Fibroblast of skin of back (primary cell): ENCODE results near the gene ZNF830. TPM values are rescaled to one million over a fixed set of nuclear protein-coding genes. Genes with fewer than 3 reads are reported as not detected.
"Not testable (repeated sequence)": the region's sequence is repeated elsewhere in the genome, so short reads cannot be mapped to it uniquely, and the experiment has no call there.

ENCODE experiments used
- DNase-seq: peaks from one replicate; pipeline ENCODE4 v3.0.0-alpha.2; 2013
- polyA plus RNA-seq, 2 experiments: library from polyadenylated mRNA; unstranded; fragments of 120-200 nt; gene quantifications; one replicate each; pipeline ENCODE4 v1.2.1, GENCODE V29; 2013; ENCODE audit not compliant: insufficient read length in 2 of 2

The ZNF830 gene
- polyA plus RNA-seq (2013, experiment 1 of 2; ENCODE audit: insufficient read length): 11.2 TPM
- 10.7 TPM for polyA plus RNA-seq (2013, experiment 2 of 2; ENCODE audit: insufficient read length)

GRCh38 chr17:34961093-34961911 is at the start of gene ZNF830, which contains the start of gene CCT6B:
Gene ZNF830 (plus strand): TSS chr17:34961540. CDS start chr17:34961567, 27 bp downstream.
Gene CCT6B (minus strand): TSS chr17:34961460. CDS start chr17:34961393, 67 bp downstream.
- DNase-seq: peak; percentile 95

- no peak for DNase-seq
Observed at GRCh38 chr17:34913001-34913400, 48.3 kb upstream of the ZNF830 start.

- no peak for DNase-seq
Observed at GRCh38 chr17:34916120-34916519, 45.2 kb upstream of the ZNF830 start.

GRCh38 chr17:34917381-34917780 is 44.0 kb upstream of the ZNF830 start:
- no peak for DNase-seq

GRCh38 chr17:34920676-34921075 is 40.7 kb upstream of the ZNF830 start:
- no peak for DNase-seq

GRCh38 chr17:34926661-34927060 is 34.7 kb upstream of the ZNF830 start:
- DNase-seq: no peak

- DNase-seq: no peak
Observed at GRCh38 chr17:34930283-34930682, 31.1 kb upstream of the ZNF830 start.

GRCh38 chr17:34950780-34951179 is 10.6 kb upstream of the ZNF830 start:
- DNase-seq: not testable (repeated sequence)

GRCh38 chr17:34958438-34958837 is 2.9 kb upstream of the ZNF830 start:
- no peak for DNase-seq

- DNase-seq: no peak
Observed at GRCh38 chr17:34974179-34974578, 12.8 kb downstream of the ZNF830 start.

GRCh38 chr17:34974794-34975785 is 13.8 kb downstream of the ZNF830 start:
- DNase-seq: no peak

- DNase-seq: no peak
Observed at GRCh38 chr17:34979153-34979552, 17.8 kb downstream of the ZNF830 start.

GRCh38 chr17:34979650-34980352 is 18.5 kb downstream of the ZNF830 start:
- DNase-seq: no peak

GRCh38 chr17:34980353-34980680 is 19.0 kb downstream of the ZNF830 start, which contains the start of gene LIG3:
Gene LIG3 (plus strand): TSS chr17:34980512. CDS start chr17:34983006, 2,494 bp downstream.
- peak; percentile 92 for DNase-seq

- DNase-seq: peak; percentile 83
Observed at GRCh38 chr17:34980681-34981537, 19.6 kb downstream of the ZNF830 start.

- no peak for DNase-seq
Observed at GRCh38 chr17:34981538-34982241, 20.4 kb downstream of the ZNF830 start.

GRCh38 chr17:34987232-34987631 is 25.9 kb downstream of the ZNF830 start:
- DNase-seq: no peak

- DNase-seq: no peak
Observed at GRCh38 chr17:34988644-34989043, 27.3 kb downstream of the ZNF830 start.

GRCh38 chr17:34989473-34989872 is 28.1 kb downstream of the ZNF830 start:
- no peak for DNase-seq

- no peak for DNase-seq
Observed at GRCh38 chr17:34990921-34991365, 29.6 kb downstream of the ZNF830 start.

GRCh38 chr17:34991606-34992005 is 30.3 kb downstream of the ZNF830 start:
- DNase-seq: no peak
